SHP77 treated with DMSO at 0.1 percent for 48 hours (cell line): Measurements from ENCODE around the gene KLHL12.
"Not testable (repeated sequence)": the region's sequence is repeated elsewhere in the genome, so short reads cannot be mapped to it uniquely, and the experiment has no call there.

Experiments used
- DNase-seq: peaks from one replicate; lab custom pipeline; 2025; lab: John Stamatoyannopoulos, UW

The KLHL12 gene

GRCh38 chr1:202951437-202951836, 24.4 kb upstream of the KLHL12 start:
- DNase-seq, result no peak

GRCh38 chr1:202945483-202945882, 18.4 kb upstream of the KLHL12 start:
- DNase-seq, result no peak

- DNase-seq, result no peak
Observed at GRCh38 chr1:202944438-202944921, 17.4 kb upstream of the KLHL12 start.

DNA sequence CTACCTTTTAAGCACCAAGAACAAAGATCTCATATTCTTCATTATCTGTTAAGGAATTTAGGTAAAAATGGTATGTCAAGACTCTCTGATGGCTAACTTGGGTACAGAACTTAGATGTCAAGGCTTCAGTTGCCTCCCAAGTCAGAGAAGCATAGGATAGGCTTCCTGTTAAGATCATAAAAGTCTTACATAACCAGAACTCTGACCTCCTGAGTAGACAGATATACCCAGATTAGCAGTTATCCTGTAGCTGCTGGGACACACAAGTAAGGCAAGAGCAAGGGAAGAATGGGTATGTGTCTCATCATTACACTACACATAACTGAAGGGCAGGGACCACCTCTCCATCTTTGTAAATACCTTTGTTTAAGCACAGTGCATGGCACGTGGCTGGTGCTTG, 15.4 kb upstream of the KLHL12 start:
- DNase-seq, result no peak

DNA sequence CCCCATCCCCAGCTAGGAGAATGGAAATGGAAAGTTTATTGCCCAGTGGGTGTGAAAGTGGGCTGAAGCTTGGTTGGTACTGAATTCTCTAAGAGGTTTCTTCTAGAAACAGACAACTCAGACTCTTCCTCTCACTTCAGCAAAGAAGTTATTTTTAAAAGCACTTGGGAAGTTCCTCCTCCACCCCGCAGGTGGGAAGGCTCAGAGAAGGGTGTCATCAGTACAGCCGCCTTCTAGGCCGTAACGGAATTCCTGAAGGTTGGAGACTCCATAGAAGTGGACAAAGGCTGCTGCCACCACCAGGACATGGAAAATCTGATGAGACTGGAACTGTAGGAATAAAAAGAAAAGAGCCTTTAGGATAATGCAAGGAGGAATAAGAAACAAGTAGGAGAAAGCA, 14.3 kb upstream of the KLHL12 start:
- DNase-seq, result no peak

DNA sequence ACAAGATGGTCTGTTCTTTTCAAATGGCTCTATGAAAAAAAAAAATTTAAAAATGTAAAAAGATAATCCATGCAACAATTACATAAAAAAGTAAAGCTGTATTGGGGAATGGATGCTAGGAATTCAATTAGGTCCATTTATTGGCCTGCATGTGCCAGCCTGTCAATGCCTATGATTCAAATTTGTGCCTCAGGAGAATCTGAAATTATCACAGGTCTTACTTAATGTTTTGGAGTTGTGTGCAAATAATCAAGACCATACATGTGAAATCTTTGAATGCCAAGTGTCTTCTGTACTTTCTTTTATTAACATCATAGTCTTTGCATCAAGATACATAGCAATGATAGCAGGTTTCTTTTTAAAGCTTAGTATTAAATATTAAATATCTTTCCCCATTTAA, 13.5 kb upstream of the KLHL12 start:
- DNase-seq, result no peak

GRCh38 chr1:202938287-202938925, 11.4 kb upstream of the KLHL12 start:
- DNase-seq, result no peak

DNA sequence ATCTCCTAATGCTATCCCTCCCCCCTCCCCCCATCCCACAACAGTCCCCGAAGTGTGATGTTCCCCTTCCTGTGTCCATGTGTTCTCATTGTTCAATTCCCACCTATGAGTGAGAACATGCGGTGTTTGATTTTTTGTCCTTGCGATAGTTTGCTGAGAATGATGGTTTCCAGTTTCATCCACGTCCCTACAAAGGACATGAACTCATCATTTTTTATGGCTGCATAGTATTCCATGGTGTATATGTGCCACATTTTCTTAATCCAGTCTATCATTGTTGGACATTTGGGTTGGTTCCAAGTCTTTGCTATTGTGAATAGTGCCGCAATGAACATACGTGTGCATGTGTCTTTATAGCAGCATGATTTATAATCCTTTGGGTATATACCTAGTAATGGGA, 9.4 kb upstream of the KLHL12 start:
- DNase-seq, result not testable (repeated sequence)

DNA sequence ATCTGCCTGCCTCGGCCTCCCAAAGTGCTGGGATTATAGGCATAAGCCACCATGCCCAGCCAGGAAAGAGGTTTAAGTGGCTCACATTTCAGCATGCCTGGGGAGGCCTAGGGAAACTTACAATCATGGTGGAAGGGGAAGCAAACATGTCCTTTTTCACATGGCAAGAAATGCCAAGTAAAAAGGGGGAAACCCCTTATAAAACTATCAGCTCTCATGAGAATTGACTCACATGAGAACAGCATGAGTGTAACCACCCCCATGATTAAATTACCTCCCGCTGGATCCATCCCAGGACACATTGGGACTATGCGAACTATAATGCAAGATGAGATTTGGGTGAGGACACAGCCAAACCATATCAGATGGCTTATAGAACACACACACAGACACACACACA, 8.8 kb upstream of the KLHL12 start:
- DNase-seq, result no peak

- no peak for DNase-seq
Observed at GRCh38 chr1:202934755-202935154, 7.7 kb upstream of the KLHL12 start.

DNA sequence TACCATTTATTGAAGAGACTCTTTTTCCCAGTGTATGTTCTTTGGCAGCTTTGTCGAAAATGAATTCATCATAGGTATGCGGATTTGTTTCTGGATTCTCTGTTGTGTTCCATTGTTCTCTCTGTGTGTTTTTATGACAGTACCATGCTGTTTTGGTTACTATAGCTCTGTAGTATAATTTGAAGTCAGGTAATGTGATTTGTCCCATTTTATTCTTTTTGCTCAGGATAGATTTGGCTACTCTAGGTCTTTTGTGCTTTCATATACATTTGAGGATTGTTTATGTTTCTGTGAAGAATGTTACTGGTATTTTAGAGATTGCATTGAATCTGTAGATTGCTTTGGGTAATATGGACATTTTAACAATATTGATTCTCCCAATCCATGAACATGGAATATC, 5.4 kb upstream of the KLHL12 start:
- DNase-seq, result no peak

- DNase-seq, result no peak
Observed at GRCh38 chr1:202923533-202923932, 3.5 kb downstream of the KLHL12 start.

GRCh38 chr1:202919615-202920014, 7.4 kb downstream of the KLHL12 start:
- DNase-seq, result no peak

DNA sequence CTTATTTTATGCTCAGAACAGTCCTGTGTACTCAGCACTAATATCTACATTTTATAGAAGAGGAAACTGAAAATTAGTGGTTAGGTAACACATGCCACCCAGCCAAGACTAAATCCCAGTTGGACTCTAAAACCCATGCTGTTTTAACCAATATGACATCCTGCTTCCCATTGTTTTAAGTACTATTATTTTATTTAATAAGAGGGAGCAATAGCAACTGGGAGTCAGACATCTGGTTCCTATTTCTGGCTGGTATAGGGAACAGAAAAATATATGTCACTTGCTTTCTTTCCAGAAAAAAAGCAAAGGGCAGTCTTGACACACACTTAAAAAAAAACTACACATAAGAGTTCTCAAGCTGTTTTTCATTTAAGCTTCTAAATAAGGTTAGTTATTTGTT, 11.9 kb downstream of the KLHL12 start:
- no peak for DNase-seq

- DNase-seq, result not testable (repeated sequence)
Observed at GRCh38 chr1:202912476-202912875, 14.6 kb downstream of the KLHL12 start.

GRCh38 chr1:202909494-202909893, 17.5 kb downstream of the KLHL12 start:
- no peak for DNase-seq

- no peak for DNase-seq
Observed at GRCh38 chr1:202908998-202909397, 18.0 kb downstream of the KLHL12 start.

GRCh38 chr1:202905331-202905730, 21.7 kb downstream of the KLHL12 start:
- DNase-seq, result no peak

GRCh38 chr1:202903808-202904207, 23.2 kb downstream of the KLHL12 start:
- DNase-seq, result not testable (repeated sequence)

DNA sequence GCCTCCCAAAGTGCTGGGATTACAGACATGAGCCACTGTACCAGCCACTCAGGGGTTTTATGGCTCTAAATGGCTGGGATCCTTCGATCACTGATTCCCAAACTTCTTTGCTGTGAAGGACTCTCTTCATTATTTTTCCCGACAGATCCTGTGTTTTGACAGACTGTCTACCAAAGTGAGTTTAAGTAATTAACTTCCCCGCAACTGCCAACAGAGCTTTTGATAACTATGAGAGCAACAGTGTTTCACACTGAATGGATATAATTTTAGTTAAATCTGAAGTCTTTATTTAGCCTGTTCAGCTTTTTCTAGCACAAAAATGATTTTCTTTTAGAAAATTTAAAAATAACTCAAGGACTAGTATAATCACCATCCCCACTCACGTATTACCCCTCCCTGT, 25.5 kb downstream of the KLHL12 start:
- no peak for DNase-seq

DNA sequence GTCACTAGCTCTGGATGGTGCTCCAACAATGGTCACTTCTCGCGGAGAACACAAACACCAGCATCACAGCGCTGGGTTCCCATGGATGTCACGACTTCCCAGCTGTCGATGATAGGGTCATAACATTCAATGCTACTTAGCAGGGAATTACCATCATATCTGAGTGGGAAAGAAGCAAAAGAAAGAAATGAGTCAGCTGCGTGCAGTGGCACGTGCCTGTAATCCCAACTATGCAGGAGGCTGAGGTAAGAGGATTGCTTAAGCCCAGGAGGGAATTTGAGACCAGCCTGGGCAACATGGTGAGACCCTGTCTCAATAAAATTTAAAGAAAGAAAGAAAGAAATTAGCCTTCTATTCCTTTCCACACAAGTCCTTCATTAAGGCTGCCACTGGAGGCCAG, 34.5 kb downstream of the KLHL12 start:
- no peak for DNase-seq

GRCh38 chr1:202890392-202890791, 36.6 kb downstream of the KLHL12 start:
- no peak for DNase-seq

- peak; percentile 88 for DNase-seq
Observed at GRCh38 chr1:202888531-202889360, 38.3 kb downstream of the KLHL12 start, which contains the start of gene RABIF. TSS of gene RABIF (minus strand) at chr1:202889149. CDS start at chr1:202889098, 51 bp downstream.

GRCh38 chr1:202888221-202888530, 38.9 kb downstream of the KLHL12 start:
- no peak for DNase-seq
